ENCODE data around the gene TMEM191C.
"Not testable (repeated sequence)": the region's sequence is repeated elsewhere in the genome, so short reads cannot be mapped to it uniquely, and the experiment has no call there.

DNA sequence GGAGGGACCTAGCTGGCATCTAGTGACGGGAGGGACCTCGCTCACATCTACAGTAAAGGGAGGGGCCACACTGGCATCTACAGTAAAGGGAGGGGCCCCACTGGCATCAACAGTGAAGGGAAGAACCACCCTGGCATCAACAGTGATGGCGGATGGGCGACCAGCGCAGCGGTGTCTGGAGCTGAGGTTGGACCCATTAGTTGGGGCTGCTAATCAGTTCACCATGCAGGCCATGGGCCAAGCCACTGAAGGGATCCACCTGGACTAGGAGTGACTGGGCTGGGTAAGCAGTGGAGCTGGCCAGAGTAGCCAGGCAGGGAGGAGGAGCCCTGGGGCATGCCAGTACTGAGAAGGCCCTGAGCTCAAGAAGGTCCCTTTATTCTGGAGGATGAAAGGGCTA, 23.4 kb downstream of the TMEM191C start:
- TF ChIP-seq POLR2AphosphoS5 (IDR thresholded peaks at IDR 0.05; ENCODE audit: borderline replicate concordance, low read depth, low read length); EZH2 (IDR thresholded peaks at IDR 0.05); FOXP2 (optimal IDR thresholded peaks at IDR 0.05; ENCODE audit: control extremely low read depth, extremely low read length, insufficient read depth): not testable (repeated sequence)
